Psoas muscle (tissue), 8 donors: Measurements from ENCODE around the gene LSP1. TPM values are rescaled to one million over a fixed set of nuclear protein-coding genes. Genes with fewer than 3 reads are reported as not detected.

Source experiments
- ATAC-seq, 4 donors: fragments of 200-7000 bp; cut with Tn5 transposase; one replicate each; pipeline ENCODE4 v1.9.1; 2020; ENCODE audit warnings: moderate library complexity in 3 of 4, mild to moderate bottlenecking in 2 of 4
- DNase-seq, 2 donors: peaks; one replicate each; pipeline ENCODE4 v3.0.0-alpha.2; 2020
- H3K27ac ChIP-seq: fragments of 200-600 bp; one replicate; pipeline ENCODE4 v1.8.0; 2022
- H3K27me3 ChIP-seq, 3 donors: fragments of 200-600 bp in 1 of 3; one replicate each; pipeline versions ENCODE4 v1.6.1 to v1.8.0; 2013 to 2022; ENCODE audit warnings: low read length in 2 of 3, mild to moderate bottlenecking in 2 of 3, moderate library complexity in 1 of 3; ENCODE audit not compliant: insufficient read depth in 3 of 3
- H3K36me3 ChIP-seq, 2 donors: fragments of 200-600 bp in 1 of 2; one replicate each; pipeline versions ENCODE4 v1.6.1 to v1.8.0; 2013 to 2022; ENCODE audit warnings: low read depth in 1 of 2, mild to moderate bottlenecking in 1 of 2, moderate library complexity in 1 of 2; ENCODE audit not compliant: insufficient read depth in 1 of 2
- H3K4me1 ChIP-seq: fragments of 200-600 bp; one replicate; pipeline ENCODE4 v1.8.0; 2022
- H3K4me3 ChIP-seq: fragments of 200-600 bp; one replicate; pipeline ENCODE4 v1.8.0; 2022; ENCODE audit warnings: mild to moderate bottlenecking
- H3K9me3 ChIP-seq: fragments of 200-600 bp; one replicate; pipeline ENCODE4 v1.8.0; 2022
- WGBS, 3 donors: extraction: QIAGEN DNeasy Blood & Tissue Kit; methylation state at CpG; one replicate each; pipeline versions ENCODE4 v1.1.6 to v1.1.7; 2013; 5-methylcytosine and 5-hydroxymethylcytosine counted together
- intact Hi-C, 2 donors: fragments of 100-400 bp; cut with DNase I; formaldehyde crosslinking; loops; one replicate each; pipeline versions ENCODE4 v1.11.0 to v1.14.2; 2022
- polyA plus RNA-seq, 3 donors: library from polyadenylated mRNA; stranded (reverse); fragments of 200-250 nt; gene quantifications; one replicate each; pipeline ENCODE4 v1.2.3, GENCODE V29; 2013
- total RNA-seq, 4 donors: library from RNA; stranded (reverse); fragmentation: NEBNext Ultra II Directional in 2 of 4; extraction: Animal tissue kit (Norgen Biotek cat#: 25700) in 2 of 4; gene quantifications; one replicate each; pipeline versions ENCODE4 v1.2.1 to v1.2.4, GENCODE V29; 2021 to 2023
- TF ChIP-seq, protein P1 (sequence below): fragments of 200-600 bp; IDR thresholded peaks from one replicate; pipeline ENCODE4 v1.8.0; 2022; ENCODE audit warnings: antibody characterized with exemption
- donor health status: healthy with polysubstance abuse.
- donor health status: DM: no; HTN: no; CAD: no; lungs with moderate emphysema.
- donor health status: Bipolar disorder and iron deficiency.
- donor health status: healthy.
- donor health status: DM: yes; HTN: yes; CAD: no.
- donor health status: DM: no; HTN: no; CAD: no.
- donor health status: DM: no; HTN: no; CAD: no.
- donor health status: DM: yes; HTN: yes; CAD: no.

Gene LSP1
- total and polyA plus RNA-seq, 7 donors = 7.5 to 27.1 (median 14.4) TPM

DNA sequence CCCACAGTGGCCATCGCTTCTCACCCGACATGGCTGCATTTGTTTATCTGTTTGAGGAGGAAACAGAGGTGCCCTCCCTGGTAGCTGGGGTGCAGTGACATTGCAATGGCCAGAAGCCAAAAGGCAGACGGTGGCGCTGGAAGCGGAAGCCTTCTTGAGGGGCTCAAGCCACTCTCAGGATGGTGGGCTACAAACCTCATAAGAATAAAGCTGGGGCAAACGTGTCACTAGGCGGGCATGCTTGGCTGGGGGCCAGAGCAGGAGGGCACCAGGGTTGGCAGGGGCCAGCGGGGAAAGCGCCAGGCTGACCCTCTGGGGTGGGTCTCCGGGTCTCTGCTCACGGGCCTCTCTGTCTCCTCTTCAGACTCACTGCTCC lies 79.2 kb downstream of the LSP1 start:
- WGBS, 3 donors = 71 to 79% (median 78%) methylated on average over 11 of the region's 11 CpGs
- H3K4me1 ChIP-seq = peaks cover 16% of the 10 kb centered on the region
- ATAC-seq = no peak
- H3K9me3 ChIP-seq = no peaks in the 10 kb centered on the region
- DNase-seq = peak in 1 of 2 donors; percentile 57
- peak overlapping the region; percentile 53 for H3K27ac ChIP-seq
- peaks cover 0 to 86% of the 10 kb centered on the region in 2 donors for H3K36me3 ChIP-seq
- H3K4me3 ChIP-seq = no peak overlapping the region
- H3K27me3 ChIP-seq = no peaks in the 10 kb centered on the region
- intact Hi-C loops = no loop called here
- TF ChIP-seq, protein P1, sequence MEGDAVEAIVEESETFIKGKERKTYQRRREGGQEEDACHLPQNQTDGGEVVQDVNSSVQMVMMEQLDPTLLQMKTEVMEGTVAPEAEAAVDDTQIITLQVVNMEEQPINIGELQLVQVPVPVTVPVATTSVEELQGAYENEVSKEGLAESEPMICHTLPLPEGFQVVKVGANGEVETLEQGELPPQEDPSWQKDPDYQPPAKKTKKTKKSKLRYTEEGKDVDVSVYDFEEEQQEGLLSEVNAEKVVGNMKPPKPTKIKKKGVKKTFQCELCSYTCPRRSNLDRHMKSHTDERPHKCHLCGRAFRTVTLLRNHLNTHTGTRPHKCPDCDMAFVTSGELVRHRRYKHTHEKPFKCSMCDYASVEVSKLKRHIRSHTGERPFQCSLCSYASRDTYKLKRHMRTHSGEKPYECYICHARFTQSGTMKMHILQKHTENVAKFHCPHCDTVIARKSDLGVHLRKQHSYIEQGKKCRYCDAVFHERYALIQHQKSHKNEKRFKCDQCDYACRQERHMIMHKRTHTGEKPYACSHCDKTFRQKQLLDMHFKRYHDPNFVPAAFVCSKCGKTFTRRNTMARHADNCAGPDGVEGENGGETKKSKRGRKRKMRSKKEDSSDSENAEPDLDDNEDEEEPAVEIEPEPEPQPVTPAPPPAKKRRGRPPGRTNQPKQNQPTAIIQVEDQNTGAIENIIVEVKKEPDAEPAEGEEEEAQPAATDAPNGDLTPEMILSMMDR = no peak

DNA sequence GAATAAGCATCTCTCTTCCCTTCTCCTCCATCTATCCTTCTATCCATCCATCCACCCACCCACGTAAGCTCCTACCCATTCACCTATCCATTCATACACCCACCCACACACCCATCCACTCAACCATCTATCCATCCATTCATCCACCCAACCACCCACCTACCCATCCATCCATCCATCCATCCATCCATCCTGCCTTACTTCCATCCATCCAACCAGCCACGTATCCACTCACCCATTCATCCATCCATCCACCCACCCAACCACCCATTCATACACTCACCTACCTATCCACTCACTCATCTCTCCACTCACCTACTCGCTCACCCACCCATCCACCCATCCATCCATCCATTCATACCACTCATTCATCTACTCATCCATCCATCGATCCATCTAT lies 79.8 kb downstream of the LSP1 start:
- H3K36me3 ChIP-seq = peaks cover 0 to 88% of the 10 kb centered on the region in 2 donors
- no peaks in the 10 kb centered on the region for H3K9me3 ChIP-seq
- H3K27me3 ChIP-seq = no peaks in the 10 kb centered on the region
- 82 to 95% (median 92%) methylated on average over 4 of the region's 4 CpGs for WGBS, 3 donors
- intact Hi-C loops = no loop called here
- H3K4me1 ChIP-seq = peaks cover 10% of the 10 kb centered on the region
- TF ChIP-seq, protein P1 = no peak
- DNase-seq (no peak), ATAC-seq (no peak)
- no peak overlapping the region for H3K4me3 ChIP-seq
- peak overlapping the region; percentile 53 for H3K27ac ChIP-seq

DNA sequence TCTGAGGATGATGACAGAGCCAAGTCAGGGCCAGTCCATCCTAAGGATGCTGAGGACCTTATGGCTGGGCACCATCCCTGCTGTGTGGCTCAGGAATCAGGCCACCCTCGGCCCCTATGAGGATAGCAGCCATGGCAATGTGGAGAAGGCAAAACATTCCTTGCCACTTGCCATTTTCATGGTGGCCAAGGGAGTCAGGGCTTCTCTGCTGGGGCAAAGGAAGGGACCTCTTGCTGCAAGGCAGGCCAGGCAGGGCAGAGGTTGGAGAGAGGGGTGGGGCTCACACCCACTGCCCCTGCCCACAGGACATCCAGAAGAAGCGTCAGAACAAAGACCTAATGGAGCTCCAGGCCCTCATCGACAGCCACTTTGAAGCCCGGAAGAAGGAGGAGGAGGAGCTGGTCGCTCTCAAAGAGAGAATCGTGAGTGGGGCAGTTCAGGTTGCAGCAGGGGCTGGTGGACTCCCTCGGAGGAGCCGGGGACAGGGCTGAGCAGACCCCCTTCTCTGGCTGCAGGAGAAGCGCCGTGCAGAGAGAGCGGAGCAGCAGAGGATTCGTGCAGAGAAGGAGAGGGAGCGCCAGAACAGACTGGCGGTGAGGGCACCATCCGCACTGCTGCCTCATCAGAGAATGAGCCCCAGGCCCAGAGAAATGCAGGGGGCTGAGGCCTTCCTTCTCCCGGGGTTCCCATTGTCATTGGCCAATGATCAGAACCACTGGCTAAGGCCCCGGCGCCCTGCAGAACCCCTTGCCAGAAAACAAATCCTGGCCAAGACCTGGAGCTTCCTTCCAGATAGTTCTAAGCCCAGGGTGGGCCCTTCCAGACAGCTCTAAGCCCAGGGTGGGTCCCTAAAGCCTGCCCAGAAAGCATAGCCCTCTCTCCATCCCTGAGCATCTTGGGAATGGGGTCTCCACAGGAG lies 80.8 kb downstream of the LSP1 start:
- H3K27me3 ChIP-seq = no peaks in the 10 kb centered on the region
- intact Hi-C loops = no loop called here
- H3K4me3 ChIP-seq = no peak overlapping the region
- no peaks in the 10 kb centered on the region for H3K9me3 ChIP-seq
- peaks cover 7% of the 10 kb centered on the region for H3K4me1 ChIP-seq
- no peak overlapping the region for H3K27ac ChIP-seq
- peaks cover 0 to 82% of the 10 kb centered on the region in 2 donors for H3K36me3 ChIP-seq
- DNase-seq = peak in 1 of 2 donors; percentile 37
- 79 to 84% (median 84%) methylated on average over 17 to 18 of the region's 18 CpGs for WGBS, 3 donors
- TF ChIP-seq, protein P1 = no peak
- ATAC-seq = no peak

DNA sequence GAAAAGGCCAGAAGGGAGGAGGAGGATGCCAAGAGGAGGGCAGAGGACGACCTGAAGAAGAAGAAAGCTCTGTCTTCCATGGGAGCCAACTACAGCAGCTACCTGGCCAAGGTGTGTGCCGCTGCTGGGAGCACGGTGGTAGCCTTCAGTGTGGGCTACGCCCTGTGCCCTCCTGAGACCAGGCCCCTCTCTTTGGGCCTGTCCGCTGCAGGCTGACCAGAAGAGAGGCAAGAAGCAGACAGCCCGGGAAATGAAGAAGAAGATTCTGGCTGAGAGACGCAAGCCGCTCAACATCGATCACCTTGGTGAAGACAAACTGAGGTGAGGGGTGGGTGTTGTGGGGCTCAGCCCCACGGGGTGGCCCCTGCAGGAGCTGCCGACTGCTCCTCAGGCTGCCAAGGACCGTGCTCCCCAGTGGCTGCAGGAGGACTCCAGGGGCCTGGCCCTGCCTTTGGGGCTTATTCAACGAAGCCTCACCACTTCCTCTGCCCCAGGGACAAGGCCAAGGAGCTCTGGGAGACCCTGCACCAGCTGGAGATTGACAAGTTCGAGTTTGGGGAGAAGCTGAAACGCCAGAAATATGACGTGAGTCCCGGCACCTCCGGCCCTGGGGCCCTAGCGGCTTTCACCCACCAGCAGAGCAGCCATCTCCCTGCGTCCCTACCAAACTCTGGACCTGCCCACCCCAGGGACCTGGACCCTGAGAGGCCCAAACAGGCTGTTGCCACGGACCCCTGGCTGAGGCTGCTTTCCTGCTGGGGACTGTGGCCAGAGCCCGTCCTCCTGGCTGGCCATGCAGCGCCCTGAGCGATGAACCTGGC lies 81.7 kb downstream of the LSP1 start:
- H3K36me3 ChIP-seq = peaks cover 0 to 77% of the 10 kb centered on the region in 2 donors
- H3K9me3 ChIP-seq = no peaks in the 10 kb centered on the region
- TF ChIP-seq, protein P1 = no peak
- intact Hi-C loops = no loop called here
- no peaks in the 10 kb centered on the region for H3K27me3 ChIP-seq
- WGBS, 3 donors = 74 to 85% (median 85%) methylated on average over 23 to 24 of the region's 24 CpGs
- H3K4me1 ChIP-seq = peaks cover 7% of the 10 kb centered on the region
- H3K4me3 ChIP-seq = no peak overlapping the region
- no peak for ATAC-seq
- peak in 1 of 2 donors; percentile 45 for DNase-seq
- no peak overlapping the region for H3K27ac ChIP-seq
